Heart left ventricle (tissue), 13 donors: ENCODE measurements around the gene FAM114A1.

Experiments
- POLR2A ChIP-seq, 2 donors: fragments of 450-650 bp; IDR thresholded peaks; one replicate each; pipeline ENCODE4 v1.6.1; 2017; ENCODE audit warnings: antibody characterized with exemption in 2 of 2, mild to moderate bottlenecking in 2 of 2, moderate library complexity in 2 of 2
- TF ChIP-seq, protein P1 (sequence below), 12 donors: fragments of 200-600 bp; sonication (generic) in 4 of 12; IDR thresholded peaks; one replicate each; pipeline versions ENCODE4 v1.5.0 to v1.8.0; 2018 to 2022; ENCODE audit warnings: antibody characterized with exemption in 12 of 12, mild to moderate bottlenecking in 5 of 12
- donor health status: ischemic (EF 13 %, LVEDD 7.1; RV severe dilation, severe dysfunction).
- donor health status: DM: no; HTN: yes; CAD: no.
- donor health status: DM: no; HTN: no; CAD: no.
- donor health status: ischemic (EF 25% LVEDD 6.9; RV normal size, moderate dysfunction).
- donor health status: ischemic (EF 25% LVEDD 5.7; RV mildly dilated, moderate dysfunction).
- donor health status: ischemic (EF 35%, LVEDD 5.7; RV mildly dilated, moderate dysfunction).
- donor health status: nonischemic (EF 11% LVEDD 7.7; RV severe dilation, severe dysfunction).
- donor health status: DM: yes; HTN: yes; CAD: no.
- donor health status: PGD.
- donor health status: ischemic (EF 29% LVEDD 5.4; RV normal size, mild dysfunction).
- donor health status: nonischemic (EF 23%, LVEDD 6.1; RV moderate dilation, normal function).

DNA sequence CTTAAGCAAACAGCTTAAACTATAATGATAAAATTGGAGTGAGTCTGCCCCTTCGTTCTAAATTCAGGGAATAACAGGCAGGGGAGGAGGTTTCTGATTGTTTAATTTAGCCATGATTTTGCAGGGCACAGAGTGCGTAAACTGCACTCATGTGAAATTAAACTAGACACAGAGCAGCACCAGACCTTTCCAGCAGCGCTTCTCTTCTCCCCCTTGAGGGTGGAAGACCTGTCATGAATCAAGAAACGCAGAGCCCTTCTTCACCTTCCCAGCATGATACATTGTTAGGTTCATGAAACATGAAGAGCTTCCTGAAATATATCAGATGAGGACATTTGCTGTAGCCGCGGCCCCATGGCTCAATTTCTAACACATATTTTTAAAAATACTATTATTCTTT, 63.1 kb downstream of the FAM114A1 start:
- TF ChIP-seq, protein P1, sequence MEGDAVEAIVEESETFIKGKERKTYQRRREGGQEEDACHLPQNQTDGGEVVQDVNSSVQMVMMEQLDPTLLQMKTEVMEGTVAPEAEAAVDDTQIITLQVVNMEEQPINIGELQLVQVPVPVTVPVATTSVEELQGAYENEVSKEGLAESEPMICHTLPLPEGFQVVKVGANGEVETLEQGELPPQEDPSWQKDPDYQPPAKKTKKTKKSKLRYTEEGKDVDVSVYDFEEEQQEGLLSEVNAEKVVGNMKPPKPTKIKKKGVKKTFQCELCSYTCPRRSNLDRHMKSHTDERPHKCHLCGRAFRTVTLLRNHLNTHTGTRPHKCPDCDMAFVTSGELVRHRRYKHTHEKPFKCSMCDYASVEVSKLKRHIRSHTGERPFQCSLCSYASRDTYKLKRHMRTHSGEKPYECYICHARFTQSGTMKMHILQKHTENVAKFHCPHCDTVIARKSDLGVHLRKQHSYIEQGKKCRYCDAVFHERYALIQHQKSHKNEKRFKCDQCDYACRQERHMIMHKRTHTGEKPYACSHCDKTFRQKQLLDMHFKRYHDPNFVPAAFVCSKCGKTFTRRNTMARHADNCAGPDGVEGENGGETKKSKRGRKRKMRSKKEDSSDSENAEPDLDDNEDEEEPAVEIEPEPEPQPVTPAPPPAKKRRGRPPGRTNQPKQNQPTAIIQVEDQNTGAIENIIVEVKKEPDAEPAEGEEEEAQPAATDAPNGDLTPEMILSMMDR (IDR thresholded peaks at IDR 0.05), result no peak
- no peak for TF ChIP-seq POLR2A (IDR thresholded peaks at IDR 0.05)
